GM12878 (cell line): ENCODE measurements around the gene NOL12. TPM values are rescaled to one million over a fixed set of nuclear protein-coding genes. Genes with fewer than 3 reads are reported as not detected.
A peak's percentile ranks its signal among the peaks of the same experiment; 100 is the strongest.

Experiments used
- ATAC-seq: fragments of 200-7000 bp; cut with Tn5 transposase; 3 replicates; pipeline ENCODE4 v1.9.1; 2020; ENCODE audit warnings: mild to moderate bottlenecking, moderate library complexity
- BruUV-seq: library from RNA; stranded (reverse); fragments of 400-500 nt; replicated peaks from 2 replicates; lab custom pipeline; 2021; lab: Mats Ljungman, UMichigan
- CTCF ChIA-PET: fragments of 300-600 bp; sonication (Branson Sonifier 250); formaldehyde crosslinking; extraction: SDS; loops from one replicate; lab custom pipeline; 2021; ENCODE audit warnings: inconsistent platforms; lab: Yijun Ruan, JAX
- POLR2A ChIA-PET: fragments of 350-600 bp; formaldehyde crosslinking; extraction: SDS; loops from one replicate; lab custom pipeline; 2021; ENCODE audit warnings: inconsistent platforms; lab: Charles Lee
- RAD21 ChIA-PET: fragments of 300-600 bp; sonication (Branson Sonifier 250); formaldehyde crosslinking; loops from one replicate; lab custom pipeline; 2023; ENCODE audit warnings: antibody characterized with exemption; ENCODE audit not compliant: unreplicated experiment; lab: Charles Lee
- SMC1A ChIA-PET: fragments of 300-600 bp; sonication (Branson Sonifier 250); formaldehyde crosslinking; loops from one replicate; lab custom pipeline; 2023; ENCODE audit not compliant: unreplicated experiment, uncharacterized antibody; lab: Charles Lee
- DNase-seq: peaks from one replicate; pipeline ENCODE4 v3.0.0-alpha.2; 2011; ENCODE audit warnings: low read depth, low spot score
- FAIRE-seq: peaks from 3 replicates; lab custom pipeline; 2011; peaks lifted over from hg19 to GRCh38; lab: Jason Lieb, UNC
- H2AFZ ChIP-seq: 2 replicates; pipeline ENCODE4 v1.6.0; 2011; ENCODE audit warnings: low read depth, low read length, control low read depth; ENCODE audit not compliant: control insufficient read depth
- H3K27ac ChIP-seq: 2 replicates; pipeline ENCODE4 v1.5.1; 2011; ENCODE audit warnings: control low read depth; ENCODE audit not compliant: control insufficient read depth, insufficient read depth
- H3K27me3 ChIP-seq, 2 experiments: replicated peaks in 1 of 2; 2 replicates each; pipeline versions ENCODE4 v1.6.0 to v1.6.1; 2011; ENCODE audit warnings: low read length in 1 of 2; ENCODE audit not compliant: control insufficient read depth in 2 of 2, insufficient read depth in 2 of 2
- H3K36me3 ChIP-seq, 2 experiments: 2 replicates each; pipeline ENCODE4 v1.5.1; 2011; ENCODE audit warnings: low read length in 1 of 2; ENCODE audit not compliant: control insufficient read depth in 2 of 2, insufficient read depth in 2 of 2
- H3K4me1 ChIP-seq: 2 replicates; pipeline ENCODE4 v1.6.1; 2011; ENCODE audit warnings: mild to moderate bottlenecking, low read length, moderate library complexity, mixed read lengths; ENCODE audit not compliant: control insufficient read depth, insufficient read depth
- H3K4me2 ChIP-seq: 2 replicates; pipeline ENCODE4 v1.6.0; 2011; ENCODE audit warnings: control low read depth; ENCODE audit not compliant: control insufficient read depth, insufficient read depth
- H3K4me3 ChIP-seq: fragments of 200-600 bp; sonication (generic); 2 replicates; pipeline ENCODE4 v1.5.1; 2016
- H3K79me2 ChIP-seq: 2 replicates; pipeline ENCODE4 v1.6.0; 2011; ENCODE audit warnings: low read length; ENCODE audit not compliant: control insufficient read depth, insufficient read depth
- H3K9ac ChIP-seq: 2 replicates; pipeline ENCODE4 v1.8.0; 2011; ENCODE audit warnings: low read length, control low read depth, mixed read lengths; ENCODE audit not compliant: control insufficient read depth, insufficient read depth
- H3K9me3 ChIP-seq: replicated peaks from 3 replicates; pipeline ENCODE4 v1.5.1; 2011; ENCODE audit warnings: mild to moderate bottlenecking, low read length; ENCODE audit not compliant: control insufficient read depth, insufficient read depth
- H4K20me1 ChIP-seq: 2 replicates; pipeline ENCODE4 v1.6.0; 2011; ENCODE audit not compliant: control insufficient read depth, insufficient read depth
- CBX5 ChIP-seq: sonication (generic); IDR thresholded peaks from 2 replicates; pipeline ENCODE4 v1.6.1; 2016; ENCODE audit warnings: low read depth, moderate library complexity, mild to moderate bottlenecking, inconsistent platforms
- CHD1 ChIP-seq: IDR thresholded peaks from 2 replicates; pipeline ENCODE4 v1.6.1; 2012; ENCODE audit warnings: low read depth, low read length, improper control_type of control experiment
- HDGF ChIP-seq: fragments of 450-650 bp; IDR thresholded peaks from 2 replicates; pipeline ENCODE4 v1.6.1; 2016; ENCODE audit warnings: antibody characterized with exemption
- KDM1A ChIP-seq: fragments of 200-600 bp; sonication (generic); IDR thresholded peaks from 2 replicates; pipeline ENCODE4 v1.6.1; 2016; ENCODE audit warnings: borderline replicate concordance
- MTA3 ChIP-seq: IDR thresholded peaks from 2 replicates; pipeline ENCODE4 v1.6.1; 2012; ENCODE audit warnings: low read length, inconsistent platforms, borderline replicate concordance
- NFIC ChIP-seq: IDR thresholded peaks from 2 replicates; pipeline ENCODE4 v1.6.1; 2012; ENCODE audit warnings: low read depth, mild to moderate bottlenecking, inconsistent platforms, low read length, moderate library complexity
- NFXL1 ChIP-seq: fragments of 450-650 bp; IDR thresholded peaks from 2 replicates; pipeline ENCODE4 v1.6.1; 2017; ENCODE audit warnings: antibody characterized with exemption, mild to moderate bottlenecking, borderline replicate concordance
- NR2C1 ChIP-seq: fragments of 450-650 bp; IDR thresholded peaks from 2 replicates; pipeline ENCODE4 v1.6.1; 2017; ENCODE audit warnings: antibody characterized with exemption, mild to moderate bottlenecking, moderate library complexity
- POLR2AphosphoS2 ChIP-seq: IDR thresholded peaks from 2 replicates; pipeline ENCODE4 v1.6.1; 2011; ENCODE audit warnings: low read depth, mild to moderate bottlenecking, low read length, improper control_type of control experiment, moderate library complexity
- POU2F2 ChIP-seq: IDR thresholded peaks from 3 replicates; pipeline ENCODE4 v1.6.1; 2011; ENCODE audit warnings: low read depth, mild to moderate bottlenecking, low read length, borderline replicate concordance
- TARDBP ChIP-seq: IDR thresholded peaks from 2 replicates; pipeline ENCODE4 v1.6.1; 2016; ENCODE audit warnings: borderline replicate concordance
- TBL1XR1 ChIP-seq: IDR thresholded peaks from 2 replicates; pipeline ENCODE4 v1.6.1; 2012; ENCODE audit warnings: low read depth, low read length, improper control_type of control experiment
- YY1 ChIP-seq: IDR thresholded peaks from 2 replicates; pipeline ENCODE4 v1.6.1; 2011; ENCODE audit warnings: low read depth, mild to moderate bottlenecking, low read length
- ZBED1 ChIP-seq: IDR thresholded peaks from 2 replicates; pipeline ENCODE4 v1.6.1; 2016; ENCODE audit warnings: borderline replicate concordance
- WGBS: methylation state at CpG from one replicate; pipeline ENCODE4 v1.1.6; 2016; ENCODE audit warnings: low lambda C conversion rate; ENCODE audit not compliant: insufficient replicate concordance, insufficient coverage; ENCODE audit errors: missing lambda C conversion rate; 5-methylcytosine and 5-hydroxymethylcytosine counted together
- in situ Hi-C: fragments of 300-500 bp; cut with MboI; formaldehyde crosslinking; loops from 9 replicates; pipeline ENCODE4 v1.14.3; 2018; ENCODE audit warnings: mixed read lengths
- intact Hi-C: fragments of 100-400 bp; cut with micrococcal nuclease; formaldehyde crosslinking; loops from one replicate; pipeline ENCODE4 v1.14.2; 2022; ENCODE audit not compliant: unreplicated experiment
- polyA plus RNA-seq, 11 experiments: library from polyadenylated mRNA; depleted of rRNA in 4 of 11; unstranded in 6 of 11; stranded (reverse) in 5 of 11; fragments of >200 nt; fragmentation: Nextera tagmentation in 4 of 11; fragmentation: Illumina TruSeq in 1 of 11; extraction: Ambion mirVana in 4 of 11; extraction: Trizol in 1 of 11; gene quantifications; 1 replicate in 1 of 11; 2 replicates in 10 of 11; pipeline versions ENCODE4 v1.2.1 to v1.2.3, GENCODE V29; 2011 to 2016; ENCODE audit warnings: inconsistent platforms in 2 of 11, missing spikeins in 2 of 11, low read depth in 1 of 11
- total RNA-seq, 4 experiments: library from RNA; depleted of rRNA in 3 of 4; stranded (reverse); fragments of >200 nt in 3 of 4; fragmentation: Illumina TruSeq in 1 of 4; extraction: Trizol in 1 of 4; gene quantifications; 2 replicates each; pipeline versions ENCODE4 v1.2.1 to v1.2.3, GENCODE V29; 2013 to 2021
- TF ChIP-seq, protein P1 (sequence below): IDR thresholded peaks from 2 replicates; pipeline ENCODE4 v1.6.1; 2012; ENCODE audit warnings: low read depth, low read length, improper control_type of control experiment
- TF ChIP-seq, protein P2 (sequence below): fragments of 150-350 bp; IDR thresholded peaks from 2 replicates; pipeline ENCODE4 v1.6.1; 2014; ENCODE audit warnings: mild to moderate bottlenecking, low read depth, low read length
- TF ChIP-seq, protein P3 (sequence below): fragments of 450-650 bp; IDR thresholded peaks from 2 replicates; pipeline ENCODE4 v1.6.1; 2017; ENCODE audit warnings: borderline replicate concordance

Gene NOL12
- total and polyA plus RNA-seq, 10 of the 15 experiments (the other 5 are each of a cell fraction or from before 2014, with no cell fraction given): 3.3 to 69.4 (median 41.1) TPM

DNA sequence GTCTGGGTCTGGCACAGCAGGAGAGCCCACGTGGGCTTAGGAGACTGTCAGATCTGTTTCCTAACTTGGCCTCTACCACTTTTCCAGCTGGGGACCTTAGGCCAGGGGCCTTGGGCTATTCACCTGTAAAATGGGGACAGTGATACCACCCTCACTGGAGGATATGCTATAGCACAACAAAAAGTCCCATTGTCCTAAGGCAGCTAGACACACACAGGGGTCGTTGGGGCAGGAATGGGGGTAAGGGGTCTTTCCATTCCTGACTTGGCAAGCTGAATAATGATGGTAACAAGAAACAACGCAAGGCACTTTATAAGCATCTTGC lies 49.2 kb upstream of the NOL12 start:
- H3K9me3 ChIP-seq: no peaks in the 10 kb centered on the region
- ATAC-seq (no peak), FAIRE-seq (no peak), DNase-seq (no peak)
- H3K79me2 ChIP-seq: peaks cover 20% of the 10 kb centered on the region
- ChIA-PET RAD21 (interaction anchor here (0.8 to 10.1 kb wide), 6 partner anchors 10 to 95 kb away, joined by 3 to 173 read pairs (median 4); partner anchors contain the start of genes GGA1, NOL12 and PDXP), POLR2A (interaction anchor here (0.5 to 8.2 kb wide), 6 partner anchors 10 to 365 kb away, joined by 3 to 67 read pairs (median 15); partner anchors contain the start of genes GGA1, LGALS1 and PDXP), CTCF (interaction anchor here (1.0 to 15.9 kb wide), 6 partner anchors 14 to 47 kb away, joined by 3 to 396 read pairs (median 142); partner anchors contain the start of genes GGA1, LGALS1, NOL12 and PDXP), SMC1A (interaction anchor here (0.5 to 8.6 kb wide), 8 partner anchors 10 to 1264 kb away, joined by 3 to 108 read pairs (median 4); partner anchors contain the start of genes GGA1 and PDXP)
- no peak overlapping the region for H2AFZ ChIP-seq
- in situ Hi-C loops (no loop called here), intact Hi-C loops (no loop called here)
- H3K9ac ChIP-seq: 0 out of 2 replicates have a peak overlapping the region, but pooled peaks have one; percentile 3
- TF ChIP-seq, protein P1, sequence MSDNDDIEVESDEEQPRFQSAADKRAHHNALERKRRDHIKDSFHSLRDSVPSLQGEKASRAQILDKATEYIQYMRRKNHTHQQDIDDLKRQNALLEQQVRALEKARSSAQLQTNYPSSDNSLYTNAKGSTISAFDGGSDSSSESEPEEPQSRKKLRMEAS: no peak
- TF ChIP-seq POU2F2: no peak
- TF ChIP-seq TBL1XR1: no peak
- TF ChIP-seq MTA3: no peak
- no peak for TF ChIP-seq KDM1A
- TF ChIP-seq CHD1: no peak
- no peak for TF ChIP-seq CBX5
- TF ChIP-seq HDGF: no peak
- no peak for TF ChIP-seq ZBED1
- TF ChIP-seq POLR2AphosphoS2: no peak
- no peak for TF ChIP-seq NR2C1
- TF ChIP-seq, protein P2, sequence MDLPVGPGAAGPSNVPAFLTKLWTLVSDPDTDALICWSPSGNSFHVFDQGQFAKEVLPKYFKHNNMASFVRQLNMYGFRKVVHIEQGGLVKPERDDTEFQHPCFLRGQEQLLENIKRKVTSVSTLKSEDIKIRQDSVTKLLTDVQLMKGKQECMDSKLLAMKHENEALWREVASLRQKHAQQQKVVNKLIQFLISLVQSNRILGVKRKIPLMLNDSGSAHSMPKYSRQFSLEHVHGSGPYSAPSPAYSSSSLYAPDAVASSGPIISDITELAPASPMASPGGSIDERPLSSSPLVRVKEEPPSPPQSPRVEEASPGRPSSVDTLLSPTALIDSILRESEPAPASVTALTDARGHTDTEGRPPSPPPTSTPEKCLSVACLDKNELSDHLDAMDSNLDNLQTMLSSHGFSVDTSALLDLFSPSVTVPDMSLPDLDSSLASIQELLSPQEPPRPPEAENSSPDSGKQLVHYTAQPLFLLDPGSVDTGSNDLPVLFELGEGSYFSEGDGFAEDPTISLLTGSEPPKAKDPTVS: no peak
- TF ChIP-seq YY1: no peak
- no peak for TF ChIP-seq TARDBP
- TF ChIP-seq NFIC: no peak
- no peak for TF ChIP-seq NFXL1
- TF ChIP-seq, protein P3, sequence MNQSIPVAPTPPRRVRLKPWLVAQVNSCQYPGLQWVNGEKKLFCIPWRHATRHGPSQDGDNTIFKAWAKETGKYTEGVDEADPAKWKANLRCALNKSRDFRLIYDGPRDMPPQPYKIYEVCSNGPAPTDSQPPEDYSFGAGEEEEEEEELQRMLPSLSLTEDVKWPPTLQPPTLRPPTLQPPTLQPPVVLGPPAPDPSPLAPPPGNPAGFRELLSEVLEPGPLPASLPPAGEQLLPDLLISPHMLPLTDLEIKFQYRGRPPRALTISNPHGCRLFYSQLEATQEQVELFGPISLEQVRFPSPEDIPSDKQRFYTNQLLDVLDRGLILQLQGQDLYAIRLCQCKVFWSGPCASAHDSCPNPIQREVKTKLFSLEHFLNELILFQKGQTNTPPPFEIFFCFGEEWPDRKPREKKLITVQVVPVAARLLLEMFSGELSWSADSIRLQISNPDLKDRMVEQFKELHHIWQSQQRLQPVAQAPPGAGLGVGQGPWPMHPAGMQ: no peak
- no peaks in the 10 kb centered on the region for H3K27me3 ChIP-seq
- WGBS: 32% methylated on average over 3 of the region's 3 CpGs
- no peak overlapping the region for H3K27ac ChIP-seq
- H3K4me2 ChIP-seq: peak overlapping the region; percentile 23
- no TSS peak for BruUV-seq
- peaks cover 4 to 5% of the 10 kb centered on the region in 2 experiments; a peak in 3 of 4 replicates for H3K36me3 ChIP-seq
- no peak overlapping the region for H3K4me3 ChIP-seq
- peaks cover 82% of the 10 kb centered on the region for H3K4me1 ChIP-seq
- no peaks in the 10 kb centered on the region for H4K20me1 ChIP-seq
